Measurements from ENCODE around the gene IGF1R.

IGF1R gene

GRCh38 chr15:98953968-98954367, 305.6 kb downstream of the IGF1R start:
- no peak overlapping the region for H3K4me3 ChIP-seq (ENCODE audit: low read depth, low read length)

GRCh38 chr15:98954411-98954810, 306.1 kb downstream of the IGF1R start:
- no peak for TF ChIP-seq CTCF (IDR thresholded peaks at IDR 0.05; ENCODE audit: insufficient read depth, low read depth, low read length, missing control alignments)
- DNase-seq (ENCODE audit: low read depth), result no peak
- H3K4me3 ChIP-seq (ENCODE audit: low read depth, low read length), result no peak overlapping the region

More at GRCh38 chr15:98953968-98954367, 305.6 kb downstream of the IGF1R start:
- no peak for TF ChIP-seq CTCF (IDR thresholded peaks at IDR 0.05; ENCODE audit: insufficient read depth, low read depth, low read length, missing control alignments)
- no peak for DNase-seq (ENCODE audit: low read depth)

GRCh38 chr15:98955331-98955730, 307.0 kb downstream of the IGF1R start:
- TF ChIP-seq CTCF (IDR thresholded peaks at IDR 0.05; ENCODE audit: insufficient read depth, low read depth, low read length, missing control alignments), result no peak
- DNase-seq (ENCODE audit: low read depth), result no peak
- H3K4me3 ChIP-seq (ENCODE audit: low read depth, low read length), result no peak overlapping the region

GRCh38 chr15:98955961-98956723, 307.8 kb downstream of the IGF1R start:
- H3K4me3 ChIP-seq (ENCODE audit: low read depth, low read length), result no peak overlapping the region
- DNase-seq (ENCODE audit: low read depth), result peak; percentile 39
- no peak for TF ChIP-seq CTCF (IDR thresholded peaks at IDR 0.05; ENCODE audit: insufficient read depth, low read depth, low read length, missing control alignments)

- no peak for DNase-seq (ENCODE audit: low read depth)
- no peak overlapping the region for H3K4me3 ChIP-seq (ENCODE audit: low read depth, low read length)
- no peak for TF ChIP-seq CTCF (IDR thresholded peaks at IDR 0.05; ENCODE audit: insufficient read depth, low read depth, low read length, missing control alignments)
These were observed 308.6 kb downstream of the IGF1R start for GRCh38 chr15:98956796-98957553.

- H3K4me3 ChIP-seq (ENCODE audit: low read depth, low read length), result no peak overlapping the region
- DNase-seq (ENCODE audit: low read depth), result no peak
- TF ChIP-seq CTCF (IDR thresholded peaks at IDR 0.05; ENCODE audit: insufficient read depth, low read depth, low read length, missing control alignments), result no peak
These were observed 309.3 kb downstream of the IGF1R start for GRCh38 chr15:98957655-98958054.

All from GM12865 (cell line).